Vagina (tissue), 2 donors: ENCODE measurements around the gene C1QTNF6.

Experiments used
- POLR2A ChIP-seq, 2 donors: fragments of 450-650 bp; IDR thresholded peaks; one replicate each; pipeline ENCODE4 v1.6.1; 2017; ENCODE audit warnings: antibody characterized with exemption in 2 of 2, mild to moderate bottlenecking in 2 of 2, moderate library complexity in 2 of 2
- POLR2AphosphoS5 ChIP-seq, 2 donors: sonication (generic); formaldehyde crosslinking; IDR thresholded peaks; one replicate each; pipeline ENCODE4 v1.9.0; 2017; ENCODE audit warnings: antibody characterized with exemption in 2 of 2, mild to moderate bottlenecking in 2 of 2, low read depth in 1 of 2; ENCODE audit not compliant: insufficient read depth in 1 of 2
- TF ChIP-seq, protein P1 (sequence below), 3 experiments: fragments of 450-650 bp in 2 of 3; fragments of 200-600 bp in 1 of 3; sonication (generic) in 1 of 3; IDR thresholded peaks; one replicate each; pipeline ENCODE4 v1.5.1; 2017 to 2019; ENCODE audit warnings: antibody characterized with exemption in 3 of 3, mild to moderate bottlenecking in 2 of 3, moderate library complexity in 2 of 3

DNA sequence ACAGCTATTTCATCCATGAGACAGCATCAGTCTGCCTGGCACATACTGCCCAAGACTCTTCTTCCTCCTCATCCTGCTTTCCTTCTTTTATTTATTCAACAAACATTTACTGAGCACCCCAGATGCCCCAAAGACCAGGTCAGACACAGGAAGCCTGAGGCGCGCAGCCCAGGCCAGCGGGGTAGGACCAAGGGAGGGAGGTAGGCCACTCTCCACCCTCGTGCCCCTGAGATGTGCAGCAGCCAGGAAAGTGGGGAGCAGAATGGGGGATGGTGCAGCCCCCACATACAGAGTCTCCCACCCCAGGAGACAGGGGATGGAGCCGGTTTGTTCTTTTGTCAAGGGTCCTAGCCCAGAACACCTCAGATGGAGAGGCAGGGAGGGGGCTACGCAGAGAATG, 34.1 kb downstream of the C1QTNF6 start:
- TF ChIP-seq, protein P1, sequence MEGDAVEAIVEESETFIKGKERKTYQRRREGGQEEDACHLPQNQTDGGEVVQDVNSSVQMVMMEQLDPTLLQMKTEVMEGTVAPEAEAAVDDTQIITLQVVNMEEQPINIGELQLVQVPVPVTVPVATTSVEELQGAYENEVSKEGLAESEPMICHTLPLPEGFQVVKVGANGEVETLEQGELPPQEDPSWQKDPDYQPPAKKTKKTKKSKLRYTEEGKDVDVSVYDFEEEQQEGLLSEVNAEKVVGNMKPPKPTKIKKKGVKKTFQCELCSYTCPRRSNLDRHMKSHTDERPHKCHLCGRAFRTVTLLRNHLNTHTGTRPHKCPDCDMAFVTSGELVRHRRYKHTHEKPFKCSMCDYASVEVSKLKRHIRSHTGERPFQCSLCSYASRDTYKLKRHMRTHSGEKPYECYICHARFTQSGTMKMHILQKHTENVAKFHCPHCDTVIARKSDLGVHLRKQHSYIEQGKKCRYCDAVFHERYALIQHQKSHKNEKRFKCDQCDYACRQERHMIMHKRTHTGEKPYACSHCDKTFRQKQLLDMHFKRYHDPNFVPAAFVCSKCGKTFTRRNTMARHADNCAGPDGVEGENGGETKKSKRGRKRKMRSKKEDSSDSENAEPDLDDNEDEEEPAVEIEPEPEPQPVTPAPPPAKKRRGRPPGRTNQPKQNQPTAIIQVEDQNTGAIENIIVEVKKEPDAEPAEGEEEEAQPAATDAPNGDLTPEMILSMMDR (IDR thresholded peaks at IDR 0.05): no peak
- TF ChIP-seq POLR2AphosphoS5 (IDR thresholded peaks at IDR 0.05; ENCODE audit: insufficient read depth in 1 of 2, low read depth in 1 of 2) (no peak), POLR2A (IDR thresholded peaks at IDR 0.05) (no peak)
